Neural crest cell (in vitro differentiated cells): Measurements from ENCODE around the gene SLF2. TPM values are rescaled to one million over a fixed set of nuclear protein-coding genes. Genes with fewer than 3 reads are reported as not detected.

Experiments
- DNase-seq: peaks from one replicate; pipeline ENCODE4 v3.0.0; 2021; ENCODE audit warnings: low read depth, mixed read lengths, low spot score
- H3K27ac Mint-ChIP-seq: one replicate; pipeline ENCODE4 v1.8.0; 2021; ENCODE audit warnings: mild to moderate bottlenecking, mixed read lengths; ENCODE audit not compliant: unreplicated experiment
- H3K27me3 Mint-ChIP-seq: 2 replicates; pipeline ENCODE4 v1.8.0; 2021; ENCODE audit warnings: low read depth, mild to moderate bottlenecking, mixed read lengths
- H3K36me3 Mint-ChIP-seq: 2 replicates; pipeline ENCODE4 v1.8.0; 2021; ENCODE audit warnings: low read depth, mild to moderate bottlenecking, mixed read lengths
- H3K4me1 Mint-ChIP-seq: 2 replicates; pipeline ENCODE4 v1.8.0; 2021; ENCODE audit warnings: mixed read lengths
- H3K4me3 Mint-ChIP-seq: one replicate; pipeline ENCODE4 v1.8.0; 2021; ENCODE audit warnings: mild to moderate bottlenecking, mixed read lengths
- H3K9me3 Mint-ChIP-seq: 2 replicates; pipeline ENCODE4 v1.8.0; 2021; ENCODE audit warnings: mixed read lengths
- CTCF ChIP-seq: fragments of 200-600 bp; sonication (generic); conservative IDR thresholded peaks from 2 replicates; pipeline ENCODE4 v1.5.0; 2021; ENCODE audit warnings: antibody characterized with exemption, mild to moderate bottlenecking
- total RNA-seq: library from RNA; stranded (reverse); gene quantifications from 2 replicates; pipeline ENCODE4 v1.2.1, GENCODE V29; 2021

The SLF2 gene
- total RNA-seq, 1 donor from 2014 or later: 39.6 TPM

- Mint-ChIP-seq H3K9me3 (no peaks in the 10 kb centered on the region), H3K36me3 (peaks cover 16% of the 10 kb centered on the region), H3K27ac (no peak overlapping the region), H3K4me1 (no peaks in the 10 kb centered on the region), H3K27me3 (no peaks in the 10 kb centered on the region), H3K4me3 (no peak overlapping the region)
- no peak for DNase-seq
- TF ChIP-seq CTCF: no peak
Observed at GRCh38 chr10:100942229-100942628, 29.5 kb downstream of the SLF2 start.

- TF ChIP-seq CTCF: no peak
- DNase-seq: no peak
- H3K27ac Mint-ChIP-seq: no peak overlapping the region
- H3K36me3 Mint-ChIP-seq: peaks cover 16% of the 10 kb centered on the region
- H3K4me3 Mint-ChIP-seq: no peak overlapping the region
- H3K27me3 Mint-ChIP-seq: no peaks in the 10 kb centered on the region
- no peaks in the 10 kb centered on the region for H3K4me1 Mint-ChIP-seq
- H3K9me3 Mint-ChIP-seq: no peaks in the 10 kb centered on the region
Observed at GRCh38 chr10:100943508-100943907, 30.7 kb downstream of the SLF2 start.

GRCh38 chr10:100945754-100946153 is 33.0 kb downstream of the SLF2 start:
- no peak overlapping the region for H3K27ac Mint-ChIP-seq
- no peaks in the 10 kb centered on the region for H3K4me1 Mint-ChIP-seq

GRCh38 chr10:100948916-100949315 is 36.2 kb downstream of the SLF2 start:
- Mint-ChIP-seq H3K4me3 (no peak overlapping the region), H3K27ac (no peak overlapping the region), H3K4me1 (no peaks in the 10 kb centered on the region), H3K9me3 (no peaks in the 10 kb centered on the region), H3K27me3 (no peaks in the 10 kb centered on the region), H3K36me3 (peaks cover 6% of the 10 kb centered on the region)
- TF ChIP-seq CTCF: no peak
- no peak for DNase-seq

More at GRCh38 chr10:100945754-100946153, 33.0 kb downstream of the SLF2 start:
- Mint-ChIP-seq H3K27me3 (no peaks in the 10 kb centered on the region), H3K4me3 (no peak overlapping the region), H3K36me3 (peaks cover 16% of the 10 kb centered on the region), H3K9me3 (no peaks in the 10 kb centered on the region)
- DNase-seq: no peak
- no peak for TF ChIP-seq CTCF

GRCh38 chr10:100960251-100960650 is 47.5 kb downstream of the SLF2 start:
- Mint-ChIP-seq H3K4me1 (peaks cover 3% of the 10 kb centered on the region), H3K27ac (no peak overlapping the region), H3K4me3 (no peak overlapping the region), H3K9me3 (no peaks in the 10 kb centered on the region), H3K27me3 (no peaks in the 10 kb centered on the region), H3K36me3 (peaks cover 7% of the 10 kb centered on the region)
- DNase-seq: no peak
- no peak for TF ChIP-seq CTCF
